ENCODE measurements around the gene NCAM2. TPM values are rescaled to one million over a fixed set of nuclear protein-coding genes. Genes with fewer than 3 reads are reported as not detected.

NCAM2 gene
- total RNA-seq, 1 donor from 2014 or later: 3.6 TPM

- TF ChIP-seq CTCF (conservative IDR thresholded peaks at IDR 0.05): no peak
- no peak overlapping the region for H3K4me3 Mint-ChIP-seq
- no peak overlapping the region for H3K27ac Mint-ChIP-seq (ENCODE audit: unreplicated experiment)
- H3K27me3 Mint-ChIP-seq (ENCODE audit: low read depth): no peaks in the 10 kb centered on the region
- H3K36me3 Mint-ChIP-seq (ENCODE audit: low read depth): no peaks in the 10 kb centered on the region
- no peaks in the 10 kb centered on the region for H3K4me1 Mint-ChIP-seq
- no peaks in the 10 kb centered on the region for H3K9me3 Mint-ChIP-seq
- DNase-seq (ENCODE audit: low read depth, low spot score): no peak
Observed at GRCh38 chr21:21205604-21206003, 207.4 kb downstream of the NCAM2 start.

- no peaks in the 10 kb centered on the region for H3K4me1 Mint-ChIP-seq
- H3K36me3 Mint-ChIP-seq (ENCODE audit: low read depth): no peaks in the 10 kb centered on the region
- H3K27ac Mint-ChIP-seq (ENCODE audit: unreplicated experiment): no peak overlapping the region
- no peak for TF ChIP-seq CTCF (conservative IDR thresholded peaks at IDR 0.05)
- no peak overlapping the region for H3K4me3 Mint-ChIP-seq
- no peaks in the 10 kb centered on the region for H3K27me3 Mint-ChIP-seq (ENCODE audit: low read depth)
- DNase-seq (ENCODE audit: low read depth, low spot score): no peak
- H3K9me3 Mint-ChIP-seq: no peaks in the 10 kb centered on the region
Observed at GRCh38 chr21:21210552-21210951, 212.3 kb downstream of the NCAM2 start.

- H3K36me3 Mint-ChIP-seq (ENCODE audit: low read depth): no peaks in the 10 kb centered on the region
- H3K27ac Mint-ChIP-seq (ENCODE audit: unreplicated experiment): no peak overlapping the region
- no peak for DNase-seq (ENCODE audit: low read depth, low spot score)
- H3K4me3 Mint-ChIP-seq: no peak overlapping the region
- no peaks in the 10 kb centered on the region for H3K9me3 Mint-ChIP-seq
- H3K27me3 Mint-ChIP-seq (ENCODE audit: low read depth): no peaks in the 10 kb centered on the region
- H3K4me1 Mint-ChIP-seq: no peaks in the 10 kb centered on the region
- no peak for TF ChIP-seq CTCF (conservative IDR thresholded peaks at IDR 0.05)
Observed at GRCh38 chr21:21213297-21213696, 215.1 kb downstream of the NCAM2 start.

GRCh38 chr21:21216047-21216446, 217.8 kb downstream of the NCAM2 start:
- H3K36me3 Mint-ChIP-seq (ENCODE audit: low read depth): no peaks in the 10 kb centered on the region

GRCh38 chr21:21226472-21226871, 228.3 kb downstream of the NCAM2 start:
- Mint-ChIP-seq H3K27ac (ENCODE audit: unreplicated experiment) (no peak overlapping the region), H3K36me3 (ENCODE audit: low read depth) (no peaks in the 10 kb centered on the region), H3K4me1 (no peaks in the 10 kb centered on the region), H3K27me3 (ENCODE audit: low read depth) (peaks cover 4% of the 10 kb centered on the region), H3K4me3 (no peak overlapping the region), H3K9me3 (peaks cover 3% of the 10 kb centered on the region)
- TF ChIP-seq CTCF (conservative IDR thresholded peaks at IDR 0.05): no peak
- no peak for DNase-seq (ENCODE audit: low read depth, low spot score)

More at GRCh38 chr21:21216047-21216446, 217.8 kb downstream of the NCAM2 start:
- no peaks in the 10 kb centered on the region for H3K4me1 Mint-ChIP-seq
- no peak overlapping the region for H3K4me3 Mint-ChIP-seq
- TF ChIP-seq CTCF (conservative IDR thresholded peaks at IDR 0.05): no peak
- no peaks in the 10 kb centered on the region for H3K27me3 Mint-ChIP-seq (ENCODE audit: low read depth)
- H3K9me3 Mint-ChIP-seq: peaks cover 2% of the 10 kb centered on the region
- H3K27ac Mint-ChIP-seq (ENCODE audit: unreplicated experiment): no peak overlapping the region
- DNase-seq (ENCODE audit: low read depth, low spot score): no peak

GRCh38 chr21:21230672-21231071, 232.5 kb downstream of the NCAM2 start:
- no peak overlapping the region for H3K27ac Mint-ChIP-seq (ENCODE audit: unreplicated experiment)
- TF ChIP-seq CTCF (conservative IDR thresholded peaks at IDR 0.05): no peak
- H3K27me3 Mint-ChIP-seq (ENCODE audit: low read depth): peaks cover 4% of the 10 kb centered on the region
- no peaks in the 10 kb centered on the region for H3K9me3 Mint-ChIP-seq
- no peaks in the 10 kb centered on the region for H3K36me3 Mint-ChIP-seq (ENCODE audit: low read depth)
- DNase-seq (ENCODE audit: low read depth, low spot score): no peak
- no peaks in the 10 kb centered on the region for H3K4me1 Mint-ChIP-seq
- no peak overlapping the region for H3K4me3 Mint-ChIP-seq

All from neural crest cell (in vitro differentiated cells).